H1 (cell line): ENCODE data around the gene NFIX. TPM values are rescaled to one million over a fixed set of nuclear protein-coding genes. Genes with fewer than 3 reads are reported as not detected.

Experiments
- ATF2 ChIP-seq: IDR thresholded peaks from 2 replicates; pipeline ENCODE4 v1.6.1; 2012; ENCODE audit warnings: low read length, inconsistent platforms
- RXRA ChIP-seq: IDR thresholded peaks from 2 replicates; pipeline ENCODE4 v1.6.1; 2011; ENCODE audit warnings: low read depth, mild to moderate bottlenecking, low read length, moderate library complexity; ENCODE audit not compliant: insufficient read depth
- SIN3A ChIP-seq, 2 experiments: IDR thresholded peaks in 1 of 2; conservative IDR thresholded peaks in 1 of 2; 2 replicates each; pipeline ENCODE4 v1.6.1; 2011 to 2012; ENCODE audit warnings: low read length in 2 of 2, improper control_type of control experiment in 1 of 2, low read depth in 1 of 2, mild to moderate bottlenecking in 1 of 2
- SP1 ChIP-seq: IDR thresholded peaks from 2 replicates; pipeline ENCODE4 v1.6.1; 2011; ENCODE audit warnings: low read depth, low read length
- TBP ChIP-seq: IDR thresholded peaks from 2 replicates; pipeline ENCODE4 v1.6.1; 2011; ENCODE audit warnings: low read depth, low read length, improper control_type of control experiment
- ZNF274 ChIP-seq: IDR thresholded peaks from 2 replicates; pipeline ENCODE4 v1.7.0; 2012; ENCODE audit warnings: low read length, borderline replicate concordance; ENCODE audit errors: extremely low read depth
- polyA plus RNA-seq, 7 experiments: library from polyadenylated mRNA; depleted of rRNA in 3 of 7; stranded (reverse) in 5 of 7; unstranded in 2 of 7; fragments of >200 nt in 5 of 7; fragments of 200-250 nt in 2 of 7; gene quantifications; 1 replicate in 5 of 7; 2 replicates in 1 of 7; 4 replicates in 1 of 7; pipeline versions ENCODE4 v1.2.1 to v1.2.3, GENCODE V29; 2011 to 2013; ENCODE audit warnings: missing spikeins in 2 of 7, mixed read lengths in 2 of 7
- total RNA-seq: library from RNA; stranded (reverse); fragmentation: NEBNext Ultra II Directional; extraction: Animal tissue kit (Norgen Biotek cat#: 25700); gene quantifications from 2 replicates; pipeline ENCODE4 v1.2.1, GENCODE V29; 2021

NFIX gene
- total and polyA plus RNA-seq, 2 of the 8 experiments (the other 6 are each of a cell fraction or from before 2014, with no cell fraction given) = 0.03 to 0.20 TPM

GRCh38 chr19:13052447-13053175 lies 57.3 kb downstream of the NFIX start (continued):
- TF ChIP-seq RXRA (no peak), ATF2 (no peak), SIN3A (conservative IDR thresholded peaks at IDR 0.05 in 1 of 2, IDR thresholded peaks at IDR 0.05 in 1 of 2; ENCODE audit: low read depth in 1 of 2, low read length in 2 of 2) (no peak), ZNF274 (no peak), SP1 (no peak), TBP (no peak)
- TF ChIP-seq, all 59 proteins: peak for 2
